HepG2 (cell line): Measurements from ENCODE around the gene COMT. TPM values are rescaled to one million over a fixed set of nuclear protein-coding genes. Genes with fewer than 3 reads are reported as not detected.

ENCODE experiments used
- ELF3 ChIP-seq: IDR thresholded peaks from 2 replicates; pipeline ENCODE4 v1.6.1; 2016; ENCODE audit warnings: missing genetic modification reagents, missing compliant biosample characterization
- FOXK1 ChIP-seq: sonication (generic); formaldehyde crosslinking; IDR thresholded peaks from 2 replicates; pipeline ENCODE4 v1.4.0; 2020; ENCODE audit warnings: low read depth, missing genetic modification reagents, borderline replicate concordance
- FOXP4 ChIP-seq: sonication (generic); formaldehyde crosslinking; IDR thresholded peaks from 2 replicates; pipeline ENCODE4 v1.4.0; 2020; ENCODE audit warnings: missing genetic modification reagents
- JDP2 ChIP-seq: sonication (generic); formaldehyde crosslinking; IDR thresholded peaks from 2 replicates; pipeline ENCODE4 v1.8.1; 2022; ENCODE audit warnings: missing genetic modification reagents, borderline replicate concordance
- KDM2A ChIP-seq: sonication (generic); formaldehyde crosslinking; IDR thresholded peaks from 2 replicates; pipeline ENCODE4 v1.4.0; 2020; ENCODE audit warnings: low read depth, missing genetic modification reagents, borderline replicate concordance
- KLF6 ChIP-seq: IDR thresholded peaks from 2 replicates; pipeline ENCODE4 v1.8.0; 2016; ENCODE audit warnings: missing biosample characterization, missing genetic modification reagents
- MLX ChIP-seq: IDR thresholded peaks from 2 replicates; pipeline ENCODE4 v1.6.1; 2016
- NR3C1 ChIP-seq: sonication (generic); formaldehyde crosslinking; IDR thresholded peaks from 2 replicates; pipeline ENCODE4 v1.4.0; 2020; ENCODE audit warnings: missing genetic modification reagents
- PBX3 ChIP-seq: sonication (generic); formaldehyde crosslinking; IDR thresholded peaks from 2 replicates; pipeline ENCODE4 v1.8.1; 2023; ENCODE audit warnings: missing genetic modification reagents, inconsistent platforms, borderline replicate concordance
- RXRA ChIP-seq: sonication (generic); formaldehyde crosslinking; IDR thresholded peaks from 2 replicates; pipeline ENCODE4 v1.5.1; 2020; ENCODE audit warnings: missing genetic modification reagents
- SIX4 ChIP-seq: sonication (generic); formaldehyde crosslinking; IDR thresholded peaks from 2 replicates; pipeline ENCODE4 v1.4.0; 2020; ENCODE audit warnings: missing genetic modification reagents
- SRSF1 ChIP-seq: fragments of 200-400 bp; formaldehyde crosslinking; optimal IDR thresholded peaks from 2 replicates; pipeline ENCODE3; 2017; ENCODE audit warnings: mild to moderate bottlenecking, low read depth, low read length, moderate library complexity
- TARDBP ChIP-seq: sonication (generic); formaldehyde crosslinking; IDR thresholded peaks from 2 replicates; pipeline ENCODE4 v1.8.0; 2022; ENCODE audit warnings: mild to moderate bottlenecking, missing genetic modification reagents
- ZBTB42 ChIP-seq: sonication (generic); formaldehyde crosslinking; IDR thresholded peaks from 2 replicates; pipeline ENCODE4 v1.5.0; 2020; ENCODE audit warnings: mild to moderate bottlenecking, missing genetic modification reagents
- ZBTB7B ChIP-seq: sonication (generic); formaldehyde crosslinking; IDR thresholded peaks from 2 replicates; pipeline ENCODE4 v1.4.0; 2020; ENCODE audit warnings: missing genetic modification reagents
- ZFP90 ChIP-seq: sonication (generic); formaldehyde crosslinking; IDR thresholded peaks from 2 replicates; pipeline ENCODE4 v1.8.0; 2022; ENCODE audit warnings: missing genetic modification reagents, mild to moderate bottlenecking, inconsistent platforms, borderline replicate concordance
- ZNF567 ChIP-seq: sonication (generic); formaldehyde crosslinking; IDR thresholded peaks from 2 replicates; pipeline ENCODE4 v1.8.1; 2023; ENCODE audit warnings: mild to moderate bottlenecking, missing genetic modification reagents, borderline replicate concordance
- ZNF780A ChIP-seq: sonication (generic); formaldehyde crosslinking; IDR thresholded peaks from 2 replicates; pipeline ENCODE4 v1.8.0; 2022; ENCODE audit warnings: mild to moderate bottlenecking, missing genetic modification reagents, moderate library complexity
- polyA plus RNA-seq, 8 experiments: library from polyadenylated mRNA; depleted of rRNA in 3 of 8; stranded (reverse) in 7 of 8; unstranded in 1 of 8; fragments of >200 nt; fragmentation: Illumina TruSeq in 4 of 8; extraction: Trizol in 4 of 8; gene quantifications; 2 replicates each; pipeline versions ENCODE4 v1.2.1 to v1.2.3, GENCODE V29; 2011 to 2016; ENCODE audit warnings: low read depth in 4 of 8, missing spikeins in 1 of 8, mixed read lengths in 1 of 8; ENCODE audit not compliant: insufficient read depth in 1 of 8
- total RNA-seq, 5 experiments: library from RNA; depleted of rRNA; stranded (reverse); fragments of >200 nt; fragmentation: Illumina TruSeq; extraction: Trizol; gene quantifications; 2 replicates each; pipeline ENCODE4 v1.2.3, GENCODE V29; 2016; ENCODE audit warnings: low read depth in 1 of 5
- TF ChIP-seq, protein P1 (sequence below): sonication (generic); formaldehyde crosslinking; IDR thresholded peaks from 2 replicates; pipeline ENCODE4 v1.5.0; 2020; ENCODE audit warnings: mild to moderate bottlenecking, missing genetic modification reagents
- TF ChIP-seq, protein P2 (sequence below): sonication (generic); formaldehyde crosslinking; IDR thresholded peaks from 2 replicates; pipeline ENCODE4 v1.5.0; 2020; ENCODE audit warnings: missing genetic modification reagents
- TF ChIP-seq, protein P3 (sequence below): sonication (generic); formaldehyde crosslinking; IDR thresholded peaks from 2 replicates; pipeline ENCODE4 v1.8.0; 2022; ENCODE audit warnings: mild to moderate bottlenecking, missing genetic modification reagents, moderate library complexity

The COMT gene
- total and polyA plus RNA-seq, 2 of the 13 experiments (the other 11 are each of a cell fraction or from before 2014, with no cell fraction given), result 156 to 162 TPM

DNA sequence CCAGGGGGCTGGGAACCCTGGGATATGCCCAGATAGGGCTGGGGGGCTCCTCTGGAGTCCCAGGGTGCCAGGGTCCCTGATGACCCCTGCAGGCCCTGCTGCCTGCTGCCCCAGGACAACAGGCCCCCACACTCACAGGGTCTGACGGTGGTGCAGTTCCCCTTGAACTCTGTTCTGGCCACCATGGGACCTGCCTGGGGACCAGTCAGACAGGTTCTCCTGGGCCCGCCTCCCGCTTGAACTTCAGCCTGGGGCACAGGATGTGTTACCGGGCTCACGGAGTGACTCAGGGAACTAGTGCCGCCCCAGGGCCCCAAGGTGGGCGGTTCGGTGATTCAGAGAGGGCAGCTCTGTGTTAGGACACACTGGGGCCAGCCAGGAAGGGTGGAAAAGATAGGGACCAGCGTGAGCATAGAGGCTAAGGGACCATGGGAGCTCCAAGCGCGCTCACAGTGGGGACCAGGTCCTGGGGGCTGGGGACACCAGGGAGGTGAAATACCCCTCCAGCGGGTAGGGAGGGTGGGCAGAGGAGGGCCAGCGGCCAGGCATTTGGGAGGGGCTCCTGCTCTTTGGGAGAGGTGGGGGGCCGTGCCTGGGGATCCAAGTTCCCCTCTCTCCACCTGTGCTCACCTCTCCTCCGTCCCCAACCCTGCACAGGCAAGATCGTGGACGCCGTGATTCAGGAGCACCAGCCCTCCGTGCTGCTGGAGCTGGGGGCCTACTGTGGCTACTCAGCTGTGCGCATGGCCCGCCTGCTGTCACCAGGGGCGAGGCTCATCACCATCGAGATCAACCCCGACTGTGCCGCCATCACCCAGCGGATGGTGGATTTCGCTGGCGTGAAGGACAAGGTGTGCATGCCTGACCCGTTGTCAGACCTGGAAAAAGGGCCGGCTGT is 21.6 kb downstream of the COMT start (continued):
- TF ChIP-seq TARDBP (CRISPR knock-in tag) (no peak; the same call in 1 of the 2 replicates), ZNF780A (CRISPR knock-in tag) (no peak), JDP2 (no peak), PBX3 (no peak), SRSF1 (peak; percentile 53), MLX (CRISPR knock-in tag) (peak; percentile 43; the same call in 1 of the 2 replicates), NR3C1 (CRISPR knock-in tag) (no peak), ZNF567 (no peak), ZBTB42 (0 out of 2 replicates have a peak, but pooled peaks have one; percentile 26), ELF3 (CRISPR knock-in tag) (peak; percentile 72), FOXK1 (peak; percentile 33; the same call in 1 of the 2 replicates), RXRA (CRISPR knock-in tag) (peak; percentile 81), KLF6 (CRISPR knock-in tag) (no peak), ZFP90 (CRISPR knock-in tag) (no peak), ZBTB7B (CRISPR knock-in tag) (peak; percentile 86), FOXP4 (CRISPR knock-in tag) (no peak), KDM2A (CRISPR knock-in tag) (peak; percentile 49; the same call in 1 of the 2 replicates), SIX4 (CRISPR knock-in tag) (no peak; the same call in 1 of the 2 replicates)
- TF ChIP-seq, protein P1, sequence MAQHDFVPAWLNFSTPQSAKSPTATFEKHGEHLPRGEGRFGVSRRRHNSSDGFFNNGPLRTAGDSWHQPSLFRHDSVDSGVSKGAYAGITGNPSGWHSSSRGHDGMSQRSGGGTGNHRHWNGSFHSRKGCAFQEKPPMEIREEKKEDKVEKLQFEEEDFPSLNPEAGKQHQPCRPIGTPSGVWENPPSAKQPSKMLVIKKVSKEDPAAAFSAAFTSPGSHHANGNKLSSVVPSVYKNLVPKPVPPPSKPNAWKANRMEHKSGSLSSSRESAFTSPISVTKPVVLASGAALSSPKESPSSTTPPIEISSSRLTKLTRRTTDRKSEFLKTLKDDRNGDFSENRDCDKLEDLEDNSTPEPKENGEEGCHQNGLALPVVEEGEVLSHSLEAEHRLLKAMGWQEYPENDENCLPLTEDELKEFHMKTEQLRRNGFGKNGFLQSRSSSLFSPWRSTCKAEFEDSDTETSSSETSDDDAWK (CRISPR knock-in tag), result no peak
- TF ChIP-seq, protein P2, sequence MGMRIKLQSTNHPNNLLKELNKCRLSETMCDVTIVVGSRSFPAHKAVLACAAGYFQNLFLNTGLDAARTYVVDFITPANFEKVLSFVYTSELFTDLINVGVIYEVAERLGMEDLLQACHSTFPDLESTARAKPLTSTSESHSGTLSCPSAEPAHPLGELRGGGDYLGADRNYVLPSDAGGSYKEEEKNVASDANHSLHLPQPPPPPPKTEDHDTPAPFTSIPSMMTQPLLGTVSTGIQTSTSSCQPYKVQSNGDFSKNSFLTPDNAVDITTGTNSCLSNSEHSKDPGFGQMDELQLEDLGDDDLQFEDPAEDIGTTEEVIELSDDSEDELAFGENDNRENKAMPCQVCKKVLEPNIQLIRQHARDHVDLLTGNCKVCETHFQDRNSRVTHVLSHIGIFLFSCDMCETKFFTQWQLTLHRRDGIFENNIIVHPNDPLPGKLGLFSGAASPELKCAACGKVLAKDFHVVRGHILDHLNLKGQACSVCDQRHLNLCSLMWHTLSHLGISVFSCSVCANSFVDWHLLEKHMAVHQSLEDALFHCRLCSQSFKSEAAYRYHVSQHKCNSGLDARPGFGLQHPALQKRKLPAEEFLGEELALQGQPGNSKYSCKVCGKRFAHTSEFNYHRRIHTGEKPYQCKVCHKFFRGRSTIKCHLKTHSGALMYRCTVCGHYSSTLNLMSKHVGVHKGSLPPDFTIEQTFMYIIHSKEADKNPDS, result no peak
- TF ChIP-seq, protein P3, sequence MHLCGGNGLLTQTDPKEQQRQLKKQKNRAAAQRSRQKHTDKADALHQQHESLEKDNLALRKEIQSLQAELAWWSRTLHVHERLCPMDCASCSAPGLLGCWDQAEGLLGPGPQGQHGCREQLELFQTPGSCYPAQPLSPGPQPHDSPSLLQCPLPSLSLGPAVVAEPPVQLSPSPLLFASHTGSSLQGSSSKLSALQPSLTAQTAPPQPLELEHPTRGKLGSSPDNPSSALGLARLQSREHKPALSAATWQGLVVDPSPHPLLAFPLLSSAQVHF (CRISPR knock-in tag), result no peak
